Measurements from ENCODE around the gene NEURL4.

- TF ChIP-seq, protein P1, sequence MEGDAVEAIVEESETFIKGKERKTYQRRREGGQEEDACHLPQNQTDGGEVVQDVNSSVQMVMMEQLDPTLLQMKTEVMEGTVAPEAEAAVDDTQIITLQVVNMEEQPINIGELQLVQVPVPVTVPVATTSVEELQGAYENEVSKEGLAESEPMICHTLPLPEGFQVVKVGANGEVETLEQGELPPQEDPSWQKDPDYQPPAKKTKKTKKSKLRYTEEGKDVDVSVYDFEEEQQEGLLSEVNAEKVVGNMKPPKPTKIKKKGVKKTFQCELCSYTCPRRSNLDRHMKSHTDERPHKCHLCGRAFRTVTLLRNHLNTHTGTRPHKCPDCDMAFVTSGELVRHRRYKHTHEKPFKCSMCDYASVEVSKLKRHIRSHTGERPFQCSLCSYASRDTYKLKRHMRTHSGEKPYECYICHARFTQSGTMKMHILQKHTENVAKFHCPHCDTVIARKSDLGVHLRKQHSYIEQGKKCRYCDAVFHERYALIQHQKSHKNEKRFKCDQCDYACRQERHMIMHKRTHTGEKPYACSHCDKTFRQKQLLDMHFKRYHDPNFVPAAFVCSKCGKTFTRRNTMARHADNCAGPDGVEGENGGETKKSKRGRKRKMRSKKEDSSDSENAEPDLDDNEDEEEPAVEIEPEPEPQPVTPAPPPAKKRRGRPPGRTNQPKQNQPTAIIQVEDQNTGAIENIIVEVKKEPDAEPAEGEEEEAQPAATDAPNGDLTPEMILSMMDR (IDR thresholded peaks at IDR 0.05; ENCODE audit: insufficient read depth, low read length), result no peak
- TF ChIP-seq POLR2AphosphoS5 (IDR thresholded peaks at IDR 0.05; ENCODE audit: low read depth), result no peak
Measured at GRCh38 chr17:7295230-7296180, 33.6 kb downstream of the NEURL4 start.

All from HL-60 (cell line).